NCI-H226 (cell line): ENCODE data around the gene VARS2.

Experiments used
- DNase-seq: peaks from one replicate; pipeline ENCODE4 v3.0.0-alpha.2; 2015

Gene VARS2

GRCh38 chr6:30884521-30885480 lies 29.2 kb upstream of the VARS2 start:
- DNase-seq = peak; percentile 48

GRCh38 chr6:30885481-30885998 lies 28.5 kb upstream of the VARS2 start:
- DNase-seq = peak; percentile 30

- DNase-seq = peak; percentile 92
Measured at GRCh38 chr6:30885999-30886896, 27.8 kb upstream of the VARS2 start.

GRCh38 chr6:30886897-30887255 lies 27.2 kb upstream of the VARS2 start:
- DNase-seq = no peak

GRCh38 chr6:30887901-30888815 lies 25.9 kb upstream of the VARS2 start:
- no peak for DNase-seq

GRCh38 chr6:30888816-30889495 lies 25.1 kb upstream of the VARS2 start:
- DNase-seq = no peak

GRCh38 chr6:30889496-30889885 lies 24.5 kb upstream of the VARS2 start:
- no peak for DNase-seq

GRCh38 chr6:30889921-30890645 lies 24.0 kb upstream of the VARS2 start:
- DNase-seq = no peak

GRCh38 chr6:30890646-30891449 lies 23.2 kb upstream of the VARS2 start:
- no peak for DNase-seq

- no peak for DNase-seq
Measured at GRCh38 chr6:30891450-30891723, 22.7 kb upstream of the VARS2 start.

- DNase-seq = no peak
Measured at GRCh38 chr6:30891816-30892538, 22.1 kb upstream of the VARS2 start.

GRCh38 chr6:30893001-30893591 lies 20.9 kb upstream of the VARS2 start:
- DNase-seq = no peak

GRCh38 chr6:30893666-30894065 lies 20.4 kb upstream of the VARS2 start:
- DNase-seq = no peak

- DNase-seq = no peak
Measured at GRCh38 chr6:30894381-30894780, 19.7 kb upstream of the VARS2 start.

- DNase-seq = no peak
Measured at GRCh38 chr6:30894935-30895334, 19.1 kb upstream of the VARS2 start.

GRCh38 chr6:30895343-30895742 lies 18.7 kb upstream of the VARS2 start:
- DNase-seq = no peak

- no peak for DNase-seq
Measured at GRCh38 chr6:30896541-30896940, 17.5 kb upstream of the VARS2 start.

- DNase-seq = no peak
Measured at GRCh38 chr6:30897882-30898281, 16.2 kb upstream of the VARS2 start.

- DNase-seq = no peak
Measured at GRCh38 chr6:30898750-30899360, 15.2 kb upstream of the VARS2 start.
